HepG2 (cell line): ENCODE data around the gene PCIF1. TPM values are rescaled to one million over a fixed set of nuclear protein-coding genes. Genes with fewer than 3 reads are reported as not detected.

Source experiments
- ARID4A ChIP-seq: sonication (generic); formaldehyde crosslinking; IDR thresholded peaks from 2 replicates; pipeline ENCODE4 v1.5.0; 2020; ENCODE audit warnings: mild to moderate bottlenecking, missing genetic modification reagents, borderline replicate concordance
- EP300 ChIP-seq, 3 experiments: sonication (generic) in 1 of 3; formaldehyde crosslinking in 1 of 3; IDR thresholded peaks; 2 replicates each; pipeline versions ENCODE4 v1.5.1 to v1.6.1; 2011 to 2020; ENCODE audit warnings: low read depth in 2 of 3, low read length in 2 of 3, borderline replicate concordance in 1 of 3, improper control_type of control experiment in 1 of 3, mild to moderate bottlenecking in 1 of 3, missing genetic modification reagents in 1 of 3, moderate library complexity in 1 of 3
- GLMP ChIP-seq: sonication (generic); formaldehyde crosslinking; IDR thresholded peaks from 2 replicates; pipeline ENCODE4 v1.9.0; 2021; ENCODE audit warnings: missing genetic modification reagents, mild to moderate bottlenecking, borderline replicate concordance
- KAT7 ChIP-seq: IDR thresholded peaks from 2 replicates; pipeline ENCODE4 v1.6.1; 2018; ENCODE audit warnings: borderline replicate concordance, missing compliant biosample characterization
- KDM6A ChIP-seq: IDR thresholded peaks from 2 replicates; pipeline ENCODE4 v1.6.1; 2016; ENCODE audit warnings: low read depth
- MZF1 ChIP-seq: sonication (generic); formaldehyde crosslinking; IDR thresholded peaks from 2 replicates; pipeline ENCODE4 v1.8.1; 2023; ENCODE audit warnings: mild to moderate bottlenecking, missing genetic modification reagents, borderline replicate concordance
- PRDM4 ChIP-seq: sonication (generic); formaldehyde crosslinking; IDR thresholded peaks from 2 replicates; pipeline ENCODE4 v1.9.0; 2021; ENCODE audit warnings: missing genetic modification reagents, borderline replicate concordance
- SNAPC2 ChIP-seq: sonication (generic); formaldehyde crosslinking; IDR thresholded peaks from 2 replicates; pipeline ENCODE4 v1.8.1; 2022; ENCODE audit warnings: mild to moderate bottlenecking, missing genetic modification reagents
- SOX5 ChIP-seq: IDR thresholded peaks from 2 replicates; pipeline ENCODE4 v1.6.1; 2016; ENCODE audit warnings: borderline replicate concordance
- TCF12 ChIP-seq, 2 experiments: fragments of 450-650 bp in 1 of 2; sonication (generic) in 1 of 2; formaldehyde crosslinking in 1 of 2; IDR thresholded peaks; 2 replicates each; pipeline versions ENCODE4 v1.6.1 to v1.8.0; 2017 to 2022; ENCODE audit warnings: antibody characterized with exemption in 1 of 2, mild to moderate bottlenecking in 1 of 2, missing genetic modification reagents in 1 of 2, moderate library complexity in 1 of 2
- U2AF1 ChIP-seq: fragments of 200-400 bp; formaldehyde crosslinking; optimal IDR thresholded peaks from 2 replicates; pipeline ENCODE3; 2017; ENCODE audit warnings: mild to moderate bottlenecking, low read depth, low read length
- ZFP1 ChIP-seq: IDR thresholded peaks from 2 replicates; pipeline ENCODE4 v1.6.1; 2016
- ZMAT5 ChIP-seq: sonication (generic); formaldehyde crosslinking; IDR thresholded peaks from 2 replicates; pipeline ENCODE4 v1.5.0; 2020; ENCODE audit warnings: mild to moderate bottlenecking, low read depth, missing genetic modification reagents, borderline replicate concordance
- ZNF282 ChIP-seq: fragments of 450-650 bp; IDR thresholded peaks from 2 replicates; pipeline ENCODE4 v1.6.1; 2018; ENCODE audit not compliant: partially characterized antibody
- ZNF3 ChIP-seq: IDR thresholded peaks from 2 replicates; pipeline ENCODE4 v1.7.0; 2017; ENCODE audit warnings: inconsistent platforms
- ZNF343 ChIP-seq: sonication (generic); formaldehyde crosslinking; IDR thresholded peaks from 2 replicates; pipeline ENCODE4 v1.4.0; 2020; ENCODE audit warnings: mild to moderate bottlenecking, missing genetic modification reagents
- polyA plus RNA-seq, 8 experiments: library from polyadenylated mRNA; depleted of rRNA in 3 of 8; stranded (reverse) in 7 of 8; unstranded in 1 of 8; fragments of >200 nt; fragmentation: Illumina TruSeq in 4 of 8; extraction: Trizol in 4 of 8; gene quantifications; 2 replicates each; pipeline versions ENCODE4 v1.2.1 to v1.2.3, GENCODE V29; 2011 to 2016; ENCODE audit warnings: low read depth in 4 of 8, missing spikeins in 1 of 8, mixed read lengths in 1 of 8; ENCODE audit not compliant: insufficient read depth in 1 of 8
- total RNA-seq, 5 experiments: library from RNA; depleted of rRNA; stranded (reverse); fragments of >200 nt; fragmentation: Illumina TruSeq; extraction: Trizol; gene quantifications; 2 replicates each; pipeline ENCODE4 v1.2.3, GENCODE V29; 2016; ENCODE audit warnings: low read depth in 1 of 5
- TF ChIP-seq, protein P1 (sequence below): sonication (generic); formaldehyde crosslinking; IDR thresholded peaks from 2 replicates; pipeline ENCODE4 v1.8.0; 2022; ENCODE audit warnings: mild to moderate bottlenecking, missing genetic modification reagents
- TF ChIP-seq, protein P2 (sequence below): sonication (generic); IDR thresholded peaks from 2 replicates; pipeline ENCODE4 v1.6.1; 2016; ENCODE audit warnings: low read depth, borderline replicate concordance

PCIF1 gene
- total and polyA plus RNA-seq, 2 of the 13 experiments (the other 11 are each of a cell fraction or from before 2014, with no cell fraction given) = 20.9 to 24.4 TPM

DNA sequence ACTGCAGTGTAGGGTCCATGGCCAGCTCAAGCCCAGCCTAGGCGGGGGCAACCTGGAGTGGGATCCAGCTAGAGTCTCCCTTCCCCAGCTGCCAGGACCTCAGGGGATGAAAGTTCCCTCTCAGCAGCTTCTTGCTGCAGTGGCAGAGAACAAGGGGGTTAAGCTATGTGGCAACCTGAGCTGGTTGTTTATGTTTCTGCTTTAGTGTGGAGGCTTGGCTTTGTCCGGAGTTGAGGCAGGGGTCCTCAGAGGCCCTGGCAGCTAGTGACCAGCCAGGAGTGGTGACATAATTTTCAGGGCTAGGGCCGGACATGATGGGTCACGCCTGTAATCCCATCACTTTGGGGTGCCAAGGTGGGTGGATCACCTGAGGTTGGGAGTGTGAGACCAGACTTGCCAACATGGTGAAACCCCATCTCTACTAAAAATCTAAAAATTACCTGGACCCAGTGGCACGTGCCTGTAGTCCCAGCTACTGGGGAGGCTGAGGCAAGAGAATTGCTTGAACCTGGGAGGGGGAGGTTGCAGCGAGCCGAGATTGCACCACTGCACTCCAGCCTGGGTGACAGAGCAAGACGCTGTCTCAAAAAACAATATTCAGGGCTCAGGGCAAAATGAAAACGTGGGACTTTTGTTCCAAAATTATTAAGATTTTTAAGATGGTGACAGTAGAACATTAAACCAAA lies 8.5 kb upstream of the PCIF1 start (continued):
- TF ChIP-seq PRDM4 (CRISPR knock-in tag) = no peak
- TF ChIP-seq SOX5 (CRISPR knock-in tag) = peak; percentile 53; the same call in 1 of the 2 replicates
- TF ChIP-seq MZF1 (CRISPR knock-in tag) = no peak
- peak in 1 of 2 experiments; percentile 37; a peak in 1 of 4 replicates for TF ChIP-seq EP300 (IDR thresholded peaks at IDR 0.05; ENCODE audit: low read depth in 2 of 2, low read length in 2 of 2)
- TF ChIP-seq EP300 (CRISPR knock-in tag; IDR thresholded peaks at IDR 0.05; ENCODE audit: borderline replicate concordance) = no peak
- TF ChIP-seq, protein P1, sequence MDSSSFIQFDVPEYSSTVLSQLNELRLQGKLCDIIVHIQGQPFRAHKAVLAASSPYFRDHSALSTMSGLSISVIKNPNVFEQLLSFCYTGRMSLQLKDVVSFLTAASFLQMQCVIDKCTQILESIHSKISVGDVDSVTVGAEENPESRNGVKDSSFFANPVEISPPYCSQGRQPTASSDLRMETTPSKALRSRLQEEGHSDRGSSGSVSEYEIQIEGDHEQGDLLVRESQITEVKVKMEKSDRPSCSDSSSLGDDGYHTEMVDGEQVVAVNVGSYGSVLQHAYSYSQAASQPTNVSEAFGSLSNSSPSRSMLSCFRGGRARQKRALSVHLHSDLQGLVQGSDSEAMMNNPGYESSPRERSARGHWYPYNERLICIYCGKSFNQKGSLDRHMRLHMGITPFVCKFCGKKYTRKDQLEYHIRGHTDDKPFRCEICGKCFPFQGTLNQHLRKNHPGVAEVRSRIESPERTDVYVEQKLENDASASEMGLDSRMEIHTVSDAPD (CRISPR knock-in tag) = no peak
- no peak for TF ChIP-seq GLMP (CRISPR knock-in tag)
- TF ChIP-seq U2AF1 = no peak
- no peak for TF ChIP-seq ARID4A (CRISPR knock-in tag)
- TF ChIP-seq ZNF3 (CRISPR knock-in tag) = no peak
- no peak for TF ChIP-seq TCF12 (IDR thresholded peaks at IDR 0.05)
- TF ChIP-seq TCF12 (CRISPR knock-in tag; IDR thresholded peaks at IDR 0.05) = no peak
- no peak for TF ChIP-seq KDM6A (CRISPR knock-in tag)
- TF ChIP-seq, protein P2, sequence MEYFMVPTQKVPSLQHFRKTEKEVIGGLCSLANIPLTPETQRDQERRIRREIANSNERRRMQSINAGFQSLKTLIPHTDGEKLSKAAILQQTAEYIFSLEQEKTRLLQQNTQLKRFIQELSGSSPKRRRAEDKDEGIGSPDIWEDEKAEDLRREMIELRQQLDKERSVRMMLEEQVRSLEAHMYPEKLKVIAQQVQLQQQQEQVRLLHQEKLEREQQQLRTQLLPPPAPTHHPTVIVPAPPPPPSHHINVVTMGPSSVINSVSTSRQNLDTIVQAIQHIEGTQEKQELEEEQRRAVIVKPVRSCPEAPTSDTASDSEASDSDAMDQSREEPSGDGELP = peak; percentile 26; the same call in 1 of the 2 replicates
- no peak for TF ChIP-seq ZFP1 (CRISPR knock-in tag)
- no peak for TF ChIP-seq ZNF282
- no peak for TF ChIP-seq SNAPC2 (CRISPR knock-in tag)
- TF ChIP-seq ZNF343 (CRISPR knock-in tag) = no peak
- no peak for TF ChIP-seq ZMAT5 (CRISPR knock-in tag)
- TF ChIP-seq KAT7 (CRISPR knock-in tag) = no peak
